Ishikawa (cell line): Measurements from ENCODE around the gene SMIM35.

Experiments
- CEBPB ChIP-seq: IDR thresholded peaks from 2 replicates; pipeline ENCODE4 v1.6.1; 2012
- CREB1 ChIP-seq: IDR thresholded peaks from 2 replicates; pipeline ENCODE4 v1.6.1; 2012; ENCODE audit warnings: low read depth
- EGR1 ChIP-seq: IDR thresholded peaks from 2 replicates; pipeline ENCODE4 v1.6.1; 2012
- EP300 ChIP-seq: IDR thresholded peaks from 2 replicates; pipeline ENCODE4 v1.6.1; 2012; ENCODE audit warnings: borderline replicate concordance
- FOXM1 ChIP-seq: IDR thresholded peaks from 2 replicates; pipeline ENCODE4 v1.6.1; 2012; ENCODE audit warnings: low read depth, borderline replicate concordance
- NFIC ChIP-seq: IDR thresholded peaks from 2 replicates; pipeline ENCODE4 v1.6.1; 2012
- RAD21 ChIP-seq: IDR thresholded peaks from 2 replicates; pipeline ENCODE4 v1.6.1; 2012; ENCODE audit warnings: low read depth
- REST ChIP-seq: IDR thresholded peaks from 2 replicates; pipeline ENCODE4 v1.6.1; 2012; ENCODE audit warnings: low read depth, mild to moderate bottlenecking
- TAF1 ChIP-seq: IDR thresholded peaks from 2 replicates; pipeline ENCODE4 v1.6.1; 2012; ENCODE audit warnings: low read depth, mild to moderate bottlenecking
- TCF12 ChIP-seq: IDR thresholded peaks from 2 replicates; pipeline ENCODE4 v1.6.1; 2012; ENCODE audit warnings: low read depth
- TEAD4 ChIP-seq: IDR thresholded peaks from 2 replicates; pipeline ENCODE4 v1.6.1; 2012
- YY1 ChIP-seq: IDR thresholded peaks from 2 replicates; pipeline ENCODE4 v1.6.1; 2012; ENCODE audit warnings: low read depth
- ZBTB7A ChIP-seq: IDR thresholded peaks from 2 replicates; pipeline ENCODE4 v1.6.1; 2012; ENCODE audit warnings: low read depth
- TF ChIP-seq, protein P1 (sequence below): IDR thresholded peaks from 2 replicates; pipeline ENCODE4 v1.6.1; 2012
- TF ChIP-seq, protein P2 (sequence below): IDR thresholded peaks from 2 replicates; pipeline ENCODE4 v1.6.1; 2012

SMIM35 gene

GRCh38 chr11:118124929-118125535 is 38.3 kb upstream of the SMIM35 start:
- TF ChIP-seq RAD21 (no peak), TEAD4 (no peak), ZBTB7A (no peak), EP300 (no peak), YY1 (no peak), EGR1 (no peak), CREB1 (no peak), FOXM1 (no peak), REST (no peak), CEBPB (no peak), TAF1 (no peak), TCF12 (no peak), NFIC (no peak)
- TF ChIP-seq, protein P1, sequence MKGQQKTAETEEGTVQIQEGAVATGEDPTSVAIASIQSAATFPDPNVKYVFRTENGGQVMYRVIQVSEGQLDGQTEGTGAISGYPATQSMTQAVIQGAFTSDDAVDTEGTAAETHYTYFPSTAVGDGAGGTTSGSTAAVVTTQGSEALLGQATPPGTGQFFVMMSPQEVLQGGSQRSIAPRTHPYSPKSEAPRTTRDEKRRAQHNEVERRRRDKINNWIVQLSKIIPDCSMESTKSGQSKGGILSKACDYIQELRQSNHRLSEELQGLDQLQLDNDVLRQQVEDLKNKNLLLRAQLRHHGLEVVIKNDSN = no peak
- TF ChIP-seq, protein P2, sequence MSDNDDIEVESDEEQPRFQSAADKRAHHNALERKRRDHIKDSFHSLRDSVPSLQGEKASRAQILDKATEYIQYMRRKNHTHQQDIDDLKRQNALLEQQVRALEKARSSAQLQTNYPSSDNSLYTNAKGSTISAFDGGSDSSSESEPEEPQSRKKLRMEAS = no peak

DNA sequence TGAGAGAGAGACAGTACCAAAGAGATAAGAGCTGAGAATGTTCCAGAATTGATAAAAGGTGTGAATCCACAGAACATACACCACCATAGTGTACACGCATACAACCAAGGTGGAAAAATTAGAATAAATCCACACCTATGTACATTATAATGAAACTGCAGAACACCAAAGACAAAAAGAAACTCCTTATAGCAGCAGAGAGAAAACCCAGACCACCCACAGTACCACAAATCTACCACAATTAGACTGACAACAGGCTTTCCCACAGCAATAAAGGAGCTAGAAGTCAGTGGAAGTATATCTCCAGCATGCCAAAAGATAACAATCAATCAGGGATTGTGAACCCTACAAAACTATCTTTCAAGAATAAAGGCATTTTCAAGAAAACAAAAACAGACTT is 34.0 kb upstream of the SMIM35 start:
- no peak for TF ChIP-seq FOXM1
- TF ChIP-seq, protein P2 = no peak
- no peak for TF ChIP-seq TCF12
- no peak for TF ChIP-seq CEBPB
- no peak for TF ChIP-seq CREB1
- TF ChIP-seq EP300 = no peak
- TF ChIP-seq NFIC = no peak
- no peak for TF ChIP-seq EGR1
- TF ChIP-seq, protein P1 = no peak
- no peak for TF ChIP-seq TAF1
- TF ChIP-seq REST = no peak
- TF ChIP-seq TEAD4 = no peak

GRCh38 chr11:118117790-118118601 is 31.2 kb upstream of the SMIM35 start:
- TF ChIP-seq, protein P1 = no peak
- TF ChIP-seq TEAD4 (no peak), CREB1 (no peak), EGR1 (no peak), TCF12 (no peak)

DNA sequence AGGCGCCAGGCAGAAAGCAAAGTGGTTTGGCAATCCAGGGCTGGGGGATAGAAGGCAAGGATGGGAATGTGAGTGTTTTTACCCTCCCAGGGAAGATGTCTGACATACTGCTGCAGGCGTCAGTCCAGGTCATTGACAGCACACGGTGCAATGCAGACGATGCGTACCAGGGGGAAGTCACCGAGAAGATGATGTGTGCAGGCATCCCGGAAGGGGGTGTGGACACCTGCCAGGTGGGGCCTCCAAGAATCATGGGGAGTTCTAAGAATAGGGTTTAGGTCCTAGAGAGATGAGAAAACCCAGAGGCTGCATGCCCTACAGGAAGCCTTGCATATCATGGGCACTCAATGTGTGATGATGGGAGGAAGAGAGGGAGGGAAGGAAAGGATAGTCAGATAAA is 28.3 kb upstream of the SMIM35 start:
- no peak for TF ChIP-seq YY1
- no peak for TF ChIP-seq EP300
- TF ChIP-seq RAD21 = no peak
- no peak for TF ChIP-seq REST
- TF ChIP-seq TCF12 = no peak
- no peak for TF ChIP-seq TEAD4
- no peak for TF ChIP-seq ZBTB7A
- TF ChIP-seq, protein P1 = no peak
- no peak for TF ChIP-seq NFIC
- TF ChIP-seq EGR1 = no peak
- TF ChIP-seq CREB1 = no peak
- TF ChIP-seq, protein P2 = no peak
- TF ChIP-seq TAF1 = no peak
- TF ChIP-seq FOXM1 = no peak
- TF ChIP-seq CEBPB = no peak
